Lung (tissue), 16 donors: ENCODE results near the gene MFAP2. TPM values are rescaled to one million over a fixed set of nuclear protein-coding genes. Genes with fewer than 3 reads are reported as not detected.

Experiments used
- ATAC-seq: fragments of 200-7000 bp; cut with Tn5 transposase; one replicate; pipeline ENCODE4 v1.9.1; 2020; ENCODE audit warnings: moderate number of reproducible peaks; ENCODE audit not compliant: insufficient read depth, low FRiP score
- DNase-seq, 3 donors: peaks; one replicate each; pipeline ENCODE4 v3.0.0-alpha.2; 2013 to 2017
- H3K27ac ChIP-seq, 2 donors: one replicate each; pipeline ENCODE4 v1.5.1; 2013; ENCODE audit warnings: mild to moderate bottlenecking in 2 of 2, moderate library complexity in 2 of 2, control low read depth in 1 of 2, inconsistent platforms in 1 of 2, low read depth in 1 of 2, low read length in 1 of 2
- H3K27me3 ChIP-seq, 3 donors: one replicate each; pipeline ENCODE4 v1.5.1; 2013; ENCODE audit warnings: low read length in 2 of 3; ENCODE audit not compliant: control insufficient read depth in 3 of 3, insufficient read depth in 3 of 3
- H3K36me3 ChIP-seq, 4 donors: one replicate each; pipeline ENCODE4 v1.5.1; 2013; ENCODE audit warnings: low read length in 4 of 4, mild to moderate bottlenecking in 1 of 4, moderate library complexity in 1 of 4; ENCODE audit not compliant: control insufficient read depth in 4 of 4, insufficient read depth in 4 of 4
- H3K4me1 ChIP-seq, 5 donors: one replicate each; pipeline ENCODE4 v1.5.1; 2013; ENCODE audit warnings: low read length in 5 of 5, mild to moderate bottlenecking in 2 of 5, moderate library complexity in 1 of 5; ENCODE audit not compliant: control insufficient read depth in 5 of 5, insufficient read depth in 5 of 5
- H3K4me3 ChIP-seq: one replicate; pipeline ENCODE4 v1.5.1; 2013; ENCODE audit warnings: mild to moderate bottlenecking, control low read depth, moderate library complexity
- H3K9ac ChIP-seq, 2 donors: one replicate each; pipeline ENCODE4 v1.5.1; 2013; ENCODE audit warnings: low read length in 2 of 2, control low read depth in 1 of 2; ENCODE audit not compliant: insufficient read depth in 1 of 2
- H3K9me3 ChIP-seq, 4 donors: one replicate each; pipeline ENCODE4 v1.5.1; 2013; ENCODE audit warnings: low read length in 3 of 4, mild to moderate bottlenecking in 1 of 4, moderate library complexity in 1 of 4; ENCODE audit not compliant: control insufficient read depth in 4 of 4, insufficient read depth in 3 of 4
- WGBS, 2 donors: extraction: QIAGEN DNeasy Blood & Tissue Kit; methylation state at CpG; one replicate each; pipeline ENCODE4 v1.1.7; 2013; 5-methylcytosine and 5-hydroxymethylcytosine counted together
- long read RNA-seq, 5 donors: transcript quantifications; one replicate each; lab custom pipeline, GENCODE V29; 2026
- polyA plus RNA-seq, 2 donors: library from polyadenylated mRNA; stranded (reverse); fragments of 200-250 nt; gene quantifications; one replicate each; pipeline ENCODE4 v1.2.1, GENCODE V29; 2013
- total RNA-seq, 2 donors: library from RNA; depleted of rRNA in 1 of 2; stranded (reverse); fragments of >200 nt in 1 of 2; gene quantifications; one replicate each; pipeline ENCODE4 v1.2.1, GENCODE V29; 2014 to 2021
- TF ChIP-seq, protein P1 (sequence below): IDR thresholded peaks from 2 replicates; pipeline ENCODE4 v1.5.1; 2012; ENCODE audit warnings: mild to moderate bottlenecking; ENCODE audit errors: control extremely low read depth, extremely low read depth
- donor health status: control.
- donor health status: control.
- donor health status: Bipolar disorder and iron deficiency.
- donor health status: healthy.
- donor health status: DM: yes; HTN: yes; CAD: no.

MFAP2 gene
- total RNA-seq = 10 to 100 TPM; 13.3 to 28.5 TPM
- 10 to 100 TPM in 1 of 2 donors, 1 to 10 TPM in 1; 7.4 to 11.6 TPM for polyA plus RNA-seq
- long read RNA-seq, donor 1, transcript MFAP2-202 (9 exons, 1,260 nt) = major isoform, 85 of 287 reads
- long read RNA-seq, donor 1, transcript MFAP2-201 (8 exons, 970 nt) = minor isoform, 11 of 287 reads
- long read RNA-seq, donor 1, partial matches to known transcripts = 125 of 287 reads
- long read RNA-seq, donor 1, other reads (novel, unspliced or antisense) = 65 of 287 reads
- long read RNA-seq, donor 2, transcript MFAP2-202 (9 exons, 1,260 nt) = major isoform, 28 of 92 reads
- long read RNA-seq, donor 2, partial matches to known transcripts = 37 of 92 reads
- long read RNA-seq, donor 2, other reads (novel, unspliced or antisense) = 25 of 92 reads
- long read RNA-seq, donor 3, transcript MFAP2-202 (9 exons, 1,260 nt) = major isoform, 45 of 90 reads
- long read RNA-seq, donor 3, partial matches to known transcripts = 26 of 90 reads
- long read RNA-seq, donor 3, other reads (novel, unspliced or antisense) = 17 of 90 reads
- long read RNA-seq, donor 4, transcript MFAP2-202 (9 exons, 1,260 nt) = major isoform, 37 of 102 reads
- long read RNA-seq, donor 4, partial matches to known transcripts = 49 of 102 reads
- long read RNA-seq, donor 4, other reads (novel, unspliced or antisense) = 15 of 102 reads
- long read RNA-seq, donor 5, transcript MFAP2-202 (9 exons, 1,260 nt) = major isoform, 112 of 426 reads
- long read RNA-seq, donor 5, partial matches to known transcripts = 218 of 426 reads
- long read RNA-seq, donor 5, other reads (novel, unspliced or antisense) = 92 of 426 reads

DNA sequence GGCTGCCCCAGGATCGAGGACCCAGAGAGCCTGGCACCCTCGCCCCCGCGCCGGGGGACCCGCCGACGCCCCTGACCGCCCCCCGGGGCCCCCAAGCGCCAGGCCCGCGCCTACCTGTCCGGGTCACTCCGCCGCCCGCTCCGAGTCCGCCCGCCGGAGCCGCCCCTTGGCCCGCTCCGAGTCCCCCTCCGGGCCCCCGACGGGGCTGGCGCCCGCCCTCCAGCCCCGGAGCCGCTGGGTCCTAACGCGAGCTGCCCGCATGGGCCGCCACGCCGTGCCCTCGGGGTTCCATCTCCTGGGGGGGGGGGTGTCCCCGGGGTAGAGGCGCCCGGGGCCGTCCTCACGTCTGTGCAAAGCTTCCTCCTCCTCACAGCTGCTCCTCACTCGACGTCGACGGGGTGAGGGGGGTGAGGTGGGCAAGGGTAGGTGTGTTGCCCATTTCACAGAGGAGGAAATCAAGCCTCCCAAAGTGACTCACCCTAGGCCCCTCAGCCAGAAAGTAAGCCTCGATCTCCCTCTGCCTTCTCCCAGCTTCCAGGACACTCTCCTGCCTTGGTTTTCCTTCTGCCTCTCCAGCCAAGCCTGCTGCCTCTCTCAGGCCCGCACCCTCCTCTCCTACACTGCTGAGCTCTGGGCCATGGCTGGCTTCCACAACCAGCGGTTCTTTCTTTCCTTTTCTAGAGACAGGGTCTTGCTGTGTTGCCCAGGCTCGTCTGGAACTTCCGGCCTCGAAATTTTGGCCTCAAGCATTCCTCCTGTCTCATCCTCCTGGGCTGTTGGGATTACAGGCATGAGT is at the start of gene MFAP2:
Gene MFAP2, minus strand, starts transcription at position 148 of the 796 bp plus-strand sequence. CDS start 2,347 bp downstream, outside the sequence.
- Histone ChIP-seq H3K9me3 (no peaks in the 10 kb centered on the region), H3K4me1 (peaks cover 0 to 39% (median 11%) of the 10 kb centered on the region in 5 donors), H3K27ac (peak within 1 kb of the TSS in 1 of 2 donors; percentile 13), H3K27me3 (no peaks in the 10 kb centered on the region), H3K4me3 (no peak within 1 kb of the TSS), H3K36me3 (peaks cover 0 to 13% (median 1%) of the 10 kb centered on the region in 4 donors), H3K9ac (peak within 1 kb of the TSS in 1 of 2 donors; percentile 4)
- DNase-seq (peak; percentile 68 to 77 (median 72)), ATAC-seq (no peak)
- 8 to 10% methylated on average over 41 to 53 of the region's 53 CpGs for WGBS, 2 donors
- TF ChIP-seq, protein P1, sequence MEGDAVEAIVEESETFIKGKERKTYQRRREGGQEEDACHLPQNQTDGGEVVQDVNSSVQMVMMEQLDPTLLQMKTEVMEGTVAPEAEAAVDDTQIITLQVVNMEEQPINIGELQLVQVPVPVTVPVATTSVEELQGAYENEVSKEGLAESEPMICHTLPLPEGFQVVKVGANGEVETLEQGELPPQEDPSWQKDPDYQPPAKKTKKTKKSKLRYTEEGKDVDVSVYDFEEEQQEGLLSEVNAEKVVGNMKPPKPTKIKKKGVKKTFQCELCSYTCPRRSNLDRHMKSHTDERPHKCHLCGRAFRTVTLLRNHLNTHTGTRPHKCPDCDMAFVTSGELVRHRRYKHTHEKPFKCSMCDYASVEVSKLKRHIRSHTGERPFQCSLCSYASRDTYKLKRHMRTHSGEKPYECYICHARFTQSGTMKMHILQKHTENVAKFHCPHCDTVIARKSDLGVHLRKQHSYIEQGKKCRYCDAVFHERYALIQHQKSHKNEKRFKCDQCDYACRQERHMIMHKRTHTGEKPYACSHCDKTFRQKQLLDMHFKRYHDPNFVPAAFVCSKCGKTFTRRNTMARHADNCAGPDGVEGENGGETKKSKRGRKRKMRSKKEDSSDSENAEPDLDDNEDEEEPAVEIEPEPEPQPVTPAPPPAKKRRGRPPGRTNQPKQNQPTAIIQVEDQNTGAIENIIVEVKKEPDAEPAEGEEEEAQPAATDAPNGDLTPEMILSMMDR = no peak

DNA sequence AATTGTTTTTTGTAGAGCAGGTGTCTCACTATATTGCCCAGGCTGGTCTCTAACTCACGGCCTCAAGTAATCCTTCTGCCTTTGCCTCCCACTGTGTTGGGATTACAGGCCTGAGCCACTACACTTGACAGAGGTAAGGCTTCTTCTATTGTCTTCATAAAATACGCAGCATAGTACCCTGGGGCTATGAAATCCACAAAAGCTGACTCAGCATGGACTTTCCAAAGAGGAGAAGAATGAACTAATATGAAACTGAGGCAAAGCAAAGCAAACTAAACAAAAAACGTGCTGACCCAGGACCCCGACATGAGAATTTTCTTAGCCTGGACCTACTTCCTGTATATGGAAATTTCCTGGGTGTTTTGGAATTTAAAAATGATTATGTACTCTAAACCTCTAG is 49.8 kb upstream of the MFAP2 start:
- Histone ChIP-seq H3K4me1 (peaks cover 0 to 6% (median 0%) of the 10 kb centered on the region in 5 donors), H3K36me3 (peaks cover 17 to 37% (median 33%) of the 10 kb centered on the region in 4 donors)
- WGBS, 2 donors = 84 to 90% methylated on average over 4 of the region's 4 CpGs

GRCh38 chr1:17028662-17029188 is 48.3 kb upstream of the MFAP2 start:
- WGBS, 2 donors = 62 to 71% methylated on average over 5 of the region's 5 CpGs
- no peaks in the 10 kb centered on the region for H3K27me3 ChIP-seq
- TF ChIP-seq, protein P1 = no peak
- H3K9ac ChIP-seq = no peak overlapping the region
- no peak overlapping the region for H3K4me3 ChIP-seq
- DNase-seq (no peak), ATAC-seq (no peak)
- no peaks in the 10 kb centered on the region for H3K9me3 ChIP-seq
- H3K27ac ChIP-seq = peak overlapping the region in 1 of 2 donors; percentile 42
- H3K36me3 ChIP-seq = peaks cover 23 to 47% (median 40%) of the 10 kb centered on the region in 4 donors
- H3K4me1 ChIP-seq = peaks cover 0 to 6% (median 0%) of the 10 kb centered on the region in 5 donors

More for the DNA sequence above, 49.8 kb upstream of the MFAP2 start:
- no peak overlapping the region for H3K27ac ChIP-seq
- no peak for ATAC-seq
- TF ChIP-seq, protein P1 = no peak
- no peaks in the 10 kb centered on the region for H3K9me3 ChIP-seq
- DNase-seq = no peak
- H3K9ac ChIP-seq = no peak overlapping the region
- no peak overlapping the region for H3K4me3 ChIP-seq
- H3K27me3 ChIP-seq = no peaks in the 10 kb centered on the region
